ENCODE results near the gene MMP23B.

MMP23B gene

DNA sequence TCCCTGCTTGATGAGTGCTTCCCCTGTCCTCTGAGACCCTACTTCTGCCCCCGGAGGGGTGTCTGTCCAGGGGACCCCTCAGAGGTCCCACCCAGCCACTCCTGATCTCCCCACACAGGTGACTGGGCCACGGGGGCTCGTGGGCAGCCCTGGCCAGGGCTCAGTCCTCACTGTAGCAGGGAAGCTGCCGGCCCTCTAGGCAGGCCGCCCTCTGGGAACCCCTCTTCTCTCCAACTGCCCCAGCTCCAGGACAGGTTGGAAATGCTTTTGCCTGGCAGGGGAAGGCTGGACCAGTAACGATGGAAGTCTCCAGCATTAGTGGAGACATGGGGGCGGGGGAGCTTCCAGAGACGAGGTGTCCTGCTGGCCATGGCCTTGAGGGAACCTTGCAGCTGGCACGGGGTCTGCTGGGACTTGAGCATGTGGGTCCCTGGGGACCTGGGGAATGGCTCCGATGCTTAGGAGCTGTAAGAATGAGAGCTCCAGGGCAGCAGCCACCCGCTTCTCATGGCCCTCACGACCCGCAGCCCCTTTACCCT is 28.9 kb upstream of the MMP23B start:
- DNase-seq = no peak

DNA sequence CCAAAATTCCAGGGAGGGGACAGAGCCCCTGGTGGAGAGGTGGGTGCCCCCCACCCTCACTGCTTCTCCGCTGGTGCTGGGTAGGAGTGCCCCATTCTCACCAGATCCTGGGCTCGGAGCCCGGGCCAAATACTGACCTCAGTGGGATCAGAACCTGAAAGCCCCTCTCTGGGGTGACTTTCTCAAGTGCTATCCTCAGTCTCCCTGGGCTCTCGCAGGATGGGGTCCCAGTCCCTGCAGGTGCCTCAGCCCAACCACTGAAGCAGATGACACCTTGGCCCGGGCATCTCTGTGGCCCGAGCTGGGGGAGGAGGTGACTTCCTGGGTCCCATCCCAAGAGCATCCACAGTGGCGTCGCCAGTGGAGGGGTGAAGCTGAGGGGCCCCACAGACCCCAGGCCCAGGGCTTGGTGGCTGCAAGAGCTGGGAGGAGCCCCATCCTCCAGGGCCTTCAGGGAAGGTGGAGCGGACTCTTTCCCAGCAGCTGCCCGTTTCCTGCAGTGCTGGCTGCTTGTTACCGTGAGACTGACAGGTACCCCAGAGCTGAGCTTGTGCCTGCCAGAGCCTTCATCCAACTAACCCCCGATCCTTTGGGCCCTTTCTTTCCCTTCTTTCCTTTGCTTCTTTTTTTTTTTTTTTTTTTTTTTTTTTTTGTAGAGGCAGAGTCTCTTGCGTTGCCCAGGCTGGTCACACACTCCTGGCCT is 28.2 kb upstream of the MMP23B start:
- DNase-seq = no peak

DNA sequence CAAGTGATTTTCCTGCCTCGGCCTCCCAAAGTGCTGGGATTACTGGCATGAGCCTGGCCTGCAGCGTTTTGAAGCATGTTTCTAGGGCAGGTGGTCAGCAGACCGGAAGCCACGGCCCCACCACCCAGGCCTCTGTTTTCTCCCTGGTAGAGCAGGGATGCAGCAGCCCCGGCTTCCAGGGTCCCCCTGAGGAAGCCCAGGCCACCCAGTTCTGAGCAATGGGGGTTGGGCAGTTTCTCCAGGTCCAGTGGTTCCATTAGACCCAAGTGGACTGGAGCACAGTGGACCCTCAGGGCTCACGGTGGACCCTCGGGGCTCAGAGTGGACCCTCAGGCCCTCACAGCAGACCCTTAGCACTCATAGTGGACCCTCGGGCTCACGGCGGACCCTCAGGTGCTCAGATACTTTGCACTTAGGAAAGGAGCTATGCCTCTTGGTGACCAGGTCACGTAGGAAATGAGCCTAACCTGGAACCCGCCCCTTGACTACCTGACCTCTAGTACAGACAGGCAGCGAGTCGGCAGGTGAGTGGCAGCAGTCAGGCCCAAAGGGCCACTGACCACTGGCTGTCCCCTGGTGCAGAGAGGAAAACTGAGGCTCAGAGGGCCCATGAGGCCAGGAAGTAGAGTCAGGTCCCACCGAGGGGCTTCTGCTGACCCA is 27.5 kb upstream of the MMP23B start:
- no peak for DNase-seq

DNA sequence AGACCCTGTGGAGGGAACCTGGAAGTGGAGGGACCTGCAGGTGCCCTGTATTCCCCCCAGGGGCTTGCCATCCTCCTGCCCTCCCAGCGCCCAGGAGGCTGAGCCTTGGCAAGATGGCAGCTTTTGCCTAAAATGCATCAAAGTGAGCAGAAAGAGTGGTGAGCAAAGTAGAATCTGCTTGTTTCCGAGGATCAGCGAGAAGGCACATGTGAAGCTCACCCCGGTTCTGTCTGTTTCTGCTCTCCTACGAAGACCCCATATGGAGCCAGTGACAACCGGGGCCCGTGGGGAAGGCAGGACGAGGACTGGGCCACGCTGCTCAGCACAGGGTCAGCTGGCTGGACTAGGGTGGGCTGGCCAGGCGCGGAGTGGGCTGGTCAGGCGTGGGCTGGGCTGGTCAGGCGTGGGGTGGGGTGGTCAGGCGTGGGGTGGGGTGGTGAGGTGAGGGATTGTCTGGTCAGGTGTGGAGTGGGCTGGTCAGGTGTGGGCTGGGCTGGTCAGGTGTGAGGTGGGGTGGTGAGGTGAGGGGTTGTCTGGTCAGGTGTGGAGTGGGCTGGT is 26.9 kb upstream of the MMP23B start:
- DNase-seq = no peak

DNA sequence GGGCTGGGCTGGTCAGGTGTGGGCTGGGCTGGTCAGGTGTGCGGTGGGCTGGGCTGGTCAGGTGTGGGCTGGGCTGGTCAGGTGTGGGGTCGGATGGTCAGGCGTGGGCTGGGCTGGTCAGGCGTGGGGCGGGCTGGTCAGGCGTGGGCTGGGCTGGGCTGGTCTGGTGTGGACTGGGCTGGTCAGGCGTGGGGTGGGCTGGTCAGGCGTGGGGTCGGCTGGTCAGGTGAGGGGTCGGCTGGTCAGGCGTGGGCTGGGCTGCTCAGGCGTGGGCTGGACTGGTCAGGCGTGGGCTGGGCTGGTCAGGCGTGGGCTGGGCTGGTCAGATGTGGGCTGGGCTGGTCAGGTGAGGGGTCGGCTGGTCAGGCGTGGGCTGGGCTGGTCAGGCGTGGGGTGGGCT is 26.2 kb upstream of the MMP23B start:
- DNase-seq = no peak

DNA sequence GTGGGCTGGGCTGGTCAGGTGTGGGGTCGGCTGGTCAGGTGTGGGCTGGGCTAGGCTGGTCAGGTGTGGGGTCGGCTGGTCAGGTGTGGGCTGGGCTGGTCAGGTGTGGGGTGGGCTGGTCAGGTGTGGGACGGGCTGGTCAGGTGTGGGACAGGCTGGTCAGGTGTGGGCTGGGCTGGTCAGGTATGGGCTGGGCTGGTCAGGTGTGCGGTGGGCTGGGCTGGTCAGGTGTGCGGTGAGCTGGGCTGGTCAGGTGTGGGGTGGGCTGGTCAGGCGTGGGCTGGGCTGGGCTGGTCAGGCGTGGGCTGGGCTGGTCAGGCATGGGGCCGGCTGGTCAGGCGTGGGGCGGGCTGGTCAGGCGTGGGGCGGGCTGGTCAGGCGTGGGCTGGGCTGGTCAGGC is 25.7 kb upstream of the MMP23B start:
- DNase-seq = no peak

DNA sequence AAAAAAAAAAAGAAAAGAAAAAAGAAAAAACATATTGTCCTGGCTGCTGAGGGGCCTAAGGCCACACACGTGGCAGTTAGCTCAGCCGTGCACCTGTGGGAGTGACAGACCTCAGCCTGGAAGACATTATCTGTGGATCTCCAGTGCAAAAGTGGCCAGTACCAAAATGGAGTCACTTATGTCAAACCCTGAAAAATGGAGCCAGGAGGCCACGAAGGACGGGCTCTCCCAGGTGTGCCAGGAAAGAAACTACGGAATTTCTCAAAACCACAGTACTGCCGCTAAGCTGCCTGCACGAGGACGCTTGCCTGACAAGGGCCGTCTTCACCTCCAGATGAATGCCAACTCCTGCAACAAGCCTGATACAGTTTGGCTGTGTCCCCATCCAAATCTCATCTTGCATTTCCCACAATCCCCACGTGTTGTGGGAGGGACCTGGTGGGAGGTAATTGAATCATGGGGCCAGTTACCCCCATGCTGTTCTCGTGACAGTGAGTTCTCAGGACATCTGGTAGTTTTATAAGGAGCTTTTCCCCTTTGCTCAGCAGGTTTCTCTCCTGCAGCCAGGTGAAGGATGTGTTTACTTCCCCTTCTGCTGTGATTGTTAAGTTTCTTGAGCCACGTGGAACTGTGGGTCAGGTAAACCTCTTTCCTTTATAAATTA is 22.0 kb upstream of the MMP23B start:
- no peak for DNase-seq

DNA sequence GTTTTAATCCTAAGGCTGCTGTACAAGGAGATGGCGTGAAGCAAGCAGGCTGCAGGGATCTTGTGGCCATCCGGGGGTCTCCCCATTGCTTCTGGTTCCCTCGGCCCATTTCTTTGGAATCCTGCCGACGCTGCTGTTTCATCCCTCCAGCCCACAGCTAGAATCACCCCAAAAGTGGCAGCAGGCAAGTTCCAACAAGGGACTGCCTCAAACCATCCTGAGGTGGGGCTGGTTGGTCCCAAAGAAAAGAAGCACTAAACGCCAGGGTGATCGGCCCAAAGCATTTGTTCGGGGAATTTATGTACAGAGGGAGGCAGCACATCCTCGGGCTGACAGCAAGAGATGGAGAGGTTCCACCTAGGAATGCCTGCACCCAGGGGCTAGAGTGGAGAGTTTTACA is 21.2 kb upstream of the MMP23B start:
- DNase-seq = no peak

DNA sequence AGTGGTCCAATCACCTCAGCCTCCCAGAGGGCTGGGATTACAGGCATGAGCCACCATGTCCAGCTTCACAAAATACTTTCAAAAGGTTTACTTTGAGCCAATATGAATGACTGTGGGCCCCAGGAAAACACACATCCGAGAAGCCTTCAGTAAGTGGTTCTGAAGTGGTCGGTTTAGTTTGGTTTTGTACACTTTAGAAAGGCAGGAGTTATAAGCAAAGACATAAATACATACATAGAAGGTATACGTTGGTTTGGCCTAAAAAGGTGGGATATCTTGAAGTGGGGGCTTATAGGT is 19.9 kb upstream of the MMP23B start:
- DNase-seq = no peak

DNA sequence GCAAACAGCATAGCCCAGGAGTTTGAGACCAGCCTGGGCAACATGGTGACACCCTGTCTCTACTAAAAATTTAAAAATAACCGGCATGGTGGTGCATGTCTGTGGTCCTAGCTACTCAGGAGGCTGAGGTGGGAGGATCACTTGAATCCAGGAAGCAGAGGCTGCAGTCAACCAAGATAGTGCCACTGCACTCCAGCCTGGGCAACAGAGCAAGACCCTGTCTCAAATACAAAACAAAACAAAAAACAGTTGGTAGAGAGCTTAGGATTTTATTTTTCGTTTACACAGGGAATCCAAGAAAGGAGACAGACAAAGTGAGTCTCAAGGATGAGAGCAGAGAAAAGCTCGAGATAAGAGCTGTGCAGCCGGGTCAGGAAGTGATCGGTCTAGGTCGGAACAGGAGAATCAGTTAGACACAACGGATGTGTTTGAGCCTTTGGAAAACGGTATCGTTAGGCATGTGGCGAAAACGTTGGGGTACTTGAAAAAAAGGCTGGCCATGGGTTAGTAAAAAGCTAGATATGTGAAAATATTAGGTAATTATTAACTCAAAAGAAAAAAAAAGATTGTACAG is 18.4 kb upstream of the MMP23B start:
- DNase-seq = no peak

DNA sequence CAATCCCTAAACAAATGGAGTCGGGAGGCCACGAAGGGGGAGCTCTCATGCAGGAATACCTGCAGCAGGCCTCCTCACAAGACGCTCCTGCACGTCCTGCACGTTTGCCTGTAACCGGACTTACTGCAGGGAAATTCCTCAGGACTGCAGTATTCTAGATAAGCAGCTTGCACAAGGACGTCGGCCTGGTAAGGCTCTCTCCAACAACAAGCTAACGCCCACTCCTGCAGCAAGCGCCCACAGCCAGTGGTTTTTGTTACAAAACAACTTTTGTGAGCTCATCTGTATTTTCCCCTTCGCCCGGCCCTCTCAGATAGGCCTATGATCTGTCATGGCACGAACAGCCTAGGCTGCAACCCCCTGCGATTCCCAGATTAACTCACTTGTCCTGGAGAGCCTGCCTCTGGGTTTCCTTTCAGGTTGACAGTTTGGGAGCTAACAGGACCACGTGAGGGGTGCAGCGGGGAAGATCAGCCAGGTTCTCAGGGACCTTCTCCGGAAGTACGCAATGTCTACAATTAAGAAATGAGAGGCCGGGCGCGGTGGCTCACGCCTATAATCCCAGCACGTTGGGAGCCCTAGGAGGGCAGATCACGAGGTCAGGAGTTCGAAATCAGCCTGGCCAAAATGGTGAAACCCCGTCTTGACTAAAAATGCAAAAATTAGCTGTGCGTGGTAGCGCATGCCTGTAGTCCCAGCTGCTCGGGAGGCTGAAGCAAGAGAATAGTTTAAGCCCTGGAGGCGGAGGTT is 17.6 kb upstream of the MMP23B start:
- peak; percentile 44 to 72 for DNase-seq

DNA sequence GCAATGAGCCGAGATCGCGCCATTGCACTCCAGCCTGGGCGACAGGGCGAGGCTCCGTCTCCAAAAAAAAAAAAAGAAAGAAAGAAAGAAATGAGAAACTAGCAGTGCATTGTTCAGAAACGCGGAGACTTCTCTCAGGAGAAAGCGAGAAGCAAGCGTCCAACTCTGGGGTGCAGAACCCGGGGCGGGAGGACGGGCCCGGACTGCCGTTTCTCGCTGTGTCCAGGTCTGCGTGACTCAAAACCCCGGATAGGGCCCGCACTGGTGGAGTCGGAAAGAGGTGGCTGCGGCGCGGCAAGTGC is 17.1 kb upstream of the MMP23B start:
- DNase-seq = no peak

DNA sequence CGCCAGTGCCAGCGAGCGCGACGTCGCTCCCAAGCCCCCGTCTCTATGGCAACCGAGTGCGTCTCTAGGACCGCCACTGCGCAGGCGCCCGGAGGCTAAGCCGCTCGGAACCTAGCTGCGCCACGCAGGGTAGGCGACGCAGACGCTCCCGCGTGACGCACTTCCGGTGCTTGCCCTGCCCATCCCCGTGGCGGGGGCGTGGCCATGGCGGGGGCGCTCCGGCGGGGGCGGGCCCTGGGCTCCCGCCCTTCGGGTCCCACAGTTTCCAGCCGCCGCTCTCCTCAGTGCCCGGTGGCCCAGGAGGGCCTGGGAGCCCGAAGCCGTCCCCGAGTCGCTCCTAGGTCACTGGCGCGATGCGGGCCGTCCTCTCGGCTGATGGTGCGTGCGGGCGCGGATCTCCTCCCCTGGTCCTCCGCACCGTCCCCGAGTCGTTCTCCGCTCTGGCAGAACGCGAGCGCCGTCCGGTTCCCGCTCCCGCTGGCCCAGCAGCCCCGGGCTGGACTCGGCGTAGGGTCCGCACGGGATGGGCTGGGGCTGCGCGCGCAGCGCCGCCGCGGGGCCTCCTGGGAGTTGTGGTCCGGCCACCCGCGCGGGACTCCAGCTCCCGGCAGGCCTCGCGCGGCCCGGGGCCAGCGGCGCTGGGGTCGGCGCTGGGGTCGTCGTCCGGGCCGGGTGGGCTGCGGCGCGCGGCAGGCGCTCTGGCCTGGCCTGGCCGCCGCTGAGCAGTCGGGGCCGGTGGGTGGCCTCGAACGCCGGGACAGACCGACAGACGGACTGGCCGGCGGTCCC is 16.5 kb upstream of the MMP23B start, which contains the start of gene MIB2:
Gene MIB2 (plus strand): TSS at position 245 of the 789 bp plus-strand sequence. CDS start 7,953 bp downstream, outside the sequence.
- peak; percentile 97 to 98 for DNase-seq

DNA sequence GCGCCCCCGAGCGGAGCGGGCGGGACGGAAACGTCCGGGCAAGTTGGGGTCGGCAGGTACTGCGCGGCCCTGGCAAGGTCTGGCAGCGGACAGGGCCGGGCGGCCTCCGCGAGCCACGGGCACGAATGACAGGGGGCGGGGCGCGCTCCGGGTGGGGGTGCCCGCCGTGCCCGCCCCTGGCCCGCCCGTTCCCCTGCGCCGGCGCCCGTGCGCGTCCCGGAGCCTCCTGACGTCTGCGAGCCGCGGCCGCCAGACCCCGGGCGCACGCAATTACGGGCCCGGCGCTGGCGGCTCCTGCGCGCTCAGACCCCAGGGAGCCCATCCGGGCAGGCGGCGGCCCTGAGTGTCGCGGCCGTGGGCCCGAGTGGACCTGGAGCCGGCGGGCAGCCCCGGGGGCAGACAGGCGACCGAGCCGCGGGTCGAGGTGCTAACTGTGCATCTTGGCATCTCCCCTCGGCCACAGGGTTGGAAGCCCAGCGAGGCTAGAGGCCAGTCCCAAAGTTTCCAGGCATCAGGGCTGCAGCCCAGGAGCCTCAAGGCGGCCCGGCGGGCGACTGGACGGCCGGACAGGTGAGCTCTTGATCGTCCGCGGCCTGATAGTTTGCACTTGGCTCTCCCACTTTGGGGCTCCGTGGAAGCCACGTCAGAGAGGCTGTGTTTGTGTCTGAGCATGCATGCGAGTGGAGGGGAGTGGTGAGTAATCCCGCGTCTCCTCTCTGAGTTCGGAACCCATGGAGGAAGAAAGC is 15.8 kb upstream of the MMP23B start:
- peak in 1 of 2 experiments; percentile 46 for DNase-seq

DNA sequence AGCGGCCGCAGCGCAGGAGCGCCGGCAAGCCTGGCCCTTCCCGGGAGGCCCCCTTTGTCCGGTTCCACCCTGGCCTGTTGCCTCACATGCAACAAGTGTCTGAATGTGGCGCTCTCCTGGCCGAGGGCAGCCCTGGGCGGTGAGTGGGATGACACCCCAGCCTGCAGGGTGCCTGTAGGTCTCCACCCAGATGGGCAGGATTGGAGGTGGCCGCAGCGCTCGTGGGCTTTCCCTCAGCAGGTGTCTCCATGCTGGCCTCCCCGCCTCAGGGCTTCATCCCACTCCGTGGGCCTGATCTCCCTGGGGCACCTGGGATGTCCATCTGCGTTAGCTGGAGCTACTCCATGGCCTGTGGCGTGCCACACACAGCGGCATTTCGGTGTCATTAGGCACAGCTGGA is 15.1 kb upstream of the MMP23B start:
- no peak for DNase-seq

DNA sequence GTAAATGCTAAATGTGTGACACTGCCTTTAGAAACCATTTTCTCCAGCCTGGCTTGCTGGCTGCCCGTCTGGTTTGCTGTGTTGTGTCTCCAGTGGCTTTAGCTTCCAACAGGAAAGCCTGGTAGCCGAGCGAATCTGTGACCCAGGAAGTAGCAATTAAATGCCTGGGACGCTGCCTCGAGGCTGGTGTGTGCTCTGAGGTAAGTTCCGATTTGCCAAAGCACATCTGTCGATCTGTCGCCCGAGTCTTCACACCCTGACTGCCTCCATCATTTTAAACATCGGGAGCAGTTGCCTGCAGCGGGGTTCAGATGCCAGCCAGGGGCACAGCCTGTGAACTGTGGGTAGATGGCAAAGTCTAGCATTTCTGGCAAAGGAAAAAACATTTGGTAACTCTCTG is 14.5 kb upstream of the MMP23B start:
- no peak for DNase-seq

DNA sequence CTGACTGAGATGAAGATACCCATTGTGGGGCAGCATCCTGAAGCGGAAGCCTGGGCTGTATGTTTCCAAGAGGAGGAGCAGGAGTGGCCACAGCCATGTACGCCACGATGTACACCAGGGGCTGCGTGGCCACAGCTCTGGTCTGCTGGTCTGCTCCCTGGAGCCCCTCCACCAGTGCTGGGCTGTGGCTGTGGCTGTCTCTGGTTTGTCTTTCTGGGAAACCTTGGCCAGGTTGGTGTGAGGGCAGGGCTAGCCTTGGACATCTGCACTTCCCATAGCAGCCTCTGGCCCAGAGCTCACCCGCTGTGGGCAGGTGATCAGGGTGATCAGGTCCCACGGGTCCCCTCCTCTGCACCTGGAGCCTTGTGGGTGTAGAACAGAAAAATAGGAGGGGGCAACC is 14.0 kb upstream of the MMP23B start:
- no peak for DNase-seq

DNA sequence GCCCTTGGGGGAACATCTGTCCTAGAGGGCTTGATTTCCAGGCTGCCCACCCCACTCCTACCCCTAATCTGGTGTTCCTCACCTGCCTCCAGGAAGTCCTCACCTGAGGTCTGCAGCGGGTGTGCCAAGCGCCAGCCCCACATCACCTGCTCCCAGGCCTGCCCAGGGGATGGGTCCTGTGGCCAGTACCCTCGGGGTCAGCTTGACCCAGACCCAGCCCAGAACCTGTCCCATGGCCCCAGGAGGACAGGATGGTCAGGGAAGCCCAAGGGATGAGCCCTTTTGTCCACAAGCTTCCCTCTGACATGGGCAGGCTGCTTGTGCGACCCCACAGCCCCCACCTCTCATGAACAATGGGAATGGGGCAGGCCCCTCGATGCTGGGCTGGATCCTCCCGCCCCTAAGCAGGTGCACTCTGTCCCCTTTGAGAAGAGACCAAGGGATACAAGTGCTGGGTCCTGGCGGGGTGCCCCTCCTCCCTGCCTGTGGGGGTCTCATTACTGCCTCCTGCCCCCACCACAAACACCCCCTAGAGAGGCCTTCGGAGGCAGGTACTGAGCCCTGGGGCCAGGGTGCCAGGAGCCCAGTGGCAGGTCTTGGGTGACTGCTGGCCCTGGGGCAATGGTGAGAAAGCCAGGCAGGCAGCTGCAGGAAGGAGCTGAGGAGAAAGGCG is 13.4 kb upstream of the MMP23B start:
- no peak for DNase-seq

DNA sequence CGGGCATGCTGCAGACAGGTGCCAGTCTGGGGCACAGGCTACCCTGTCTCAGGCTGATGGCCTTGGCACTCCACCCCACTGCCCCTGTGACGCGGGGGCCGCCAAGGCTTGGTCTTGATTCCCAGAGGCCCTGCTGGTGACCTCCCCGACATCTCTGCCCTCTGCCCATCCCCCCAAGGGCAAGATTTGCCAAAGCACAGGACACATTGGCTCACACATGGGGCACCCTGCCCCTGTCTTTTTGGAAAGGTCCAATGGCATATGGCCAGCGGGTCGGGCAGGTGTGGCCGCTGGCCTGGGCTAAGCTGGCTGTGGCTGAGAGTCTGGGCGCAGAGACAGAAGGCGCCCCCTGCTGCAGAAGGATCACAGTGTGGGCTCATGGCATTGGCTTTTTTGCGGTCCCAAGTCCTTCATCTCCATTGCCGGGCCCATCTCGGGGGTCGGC is 12.0 kb upstream of the MMP23B start:
- no peak for DNase-seq

DNA sequence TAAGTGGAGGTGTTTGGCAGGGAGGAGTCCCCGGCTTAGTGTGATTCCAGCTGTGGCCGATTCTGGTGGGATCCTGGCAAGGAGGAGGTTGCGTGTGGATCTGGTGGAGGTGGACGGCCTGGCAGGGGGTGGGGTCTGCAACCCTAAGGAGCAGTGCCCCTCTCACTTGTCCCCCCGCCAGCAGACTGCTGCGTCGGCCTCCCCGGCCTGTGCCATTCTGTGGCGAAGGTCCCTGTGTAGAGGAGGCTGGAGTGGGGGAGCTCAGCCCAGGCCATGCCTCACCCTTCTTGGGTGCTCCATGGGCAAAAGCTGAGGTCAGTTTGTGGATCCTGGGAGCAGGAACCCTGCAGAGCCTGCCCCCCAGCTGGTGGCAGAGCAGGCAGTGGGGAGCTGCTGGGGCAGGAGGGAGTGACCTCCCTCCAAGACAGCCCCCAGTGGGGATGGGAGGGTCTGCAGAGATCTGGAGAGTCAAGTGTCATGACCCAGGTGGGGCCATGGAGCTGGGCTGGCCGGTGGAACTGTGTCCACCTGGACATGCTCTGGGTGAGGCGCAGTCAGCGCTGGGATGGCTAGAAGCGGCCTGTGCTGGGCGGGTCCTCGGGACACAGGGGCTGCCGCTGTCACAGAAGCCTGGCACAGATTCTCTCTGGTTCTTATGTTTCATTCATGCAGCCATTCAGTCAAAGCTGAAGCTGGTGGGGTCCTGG is 11.4 kb upstream of the MMP23B start:
- DNase-seq = no peak
